Panc1 (cell line): Measurements from ENCODE around the gene SORBS1. TPM values are rescaled to one million over a fixed set of nuclear protein-coding genes. Genes with fewer than 3 reads are reported as not detected.

Experiments used
- ATAC-seq: fragments of 200-7000 bp; cut with Tn5 transposase; 2 replicates; pipeline ENCODE4 v1.9.1; 2020; ENCODE audit warnings: mild to moderate bottlenecking, moderate library complexity
- BruUV-seq: library from RNA; stranded (reverse); fragments of 400-500 nt; replicated peaks from 2 replicates; lab custom pipeline; 2021; lab: Mats Ljungman, UMichigan
- CTCF ChIA-PET: fragments of 300-600 bp; sonication (Branson Sonifier 250); formaldehyde crosslinking; loops from one replicate; lab custom pipeline; 2022; ENCODE audit warnings: antibody characterized with exemption; lab: Charles Lee
- POLR2A ChIA-PET: fragments of 300-600 bp; sonication (Branson Sonifier 250); formaldehyde crosslinking; loops from one replicate; lab custom pipeline; 2022; ENCODE audit warnings: antibody characterized with exemption; lab: Charles Lee
- DNase-seq: peaks from one replicate; pipeline ENCODE4 v3.0.0-alpha.2; 2010; ENCODE audit warnings: low read depth, low spot score
- H3K27ac ChIP-seq: 2 replicates; pipeline ENCODE4 v1.5.1; 2011; ENCODE audit warnings: mild to moderate bottlenecking, low read length, inconsistent platforms
- H3K27me3 ChIP-seq: fragments of 200-500 bp; sonication (Bioruptor generic); 2 replicates; pipeline ENCODE4 v1.6.0; 2014; ENCODE audit warnings: low read length, inconsistent platforms; ENCODE audit not compliant: control insufficient read depth, insufficient read depth
- H3K36me3 ChIP-seq: fragments of 200-500 bp; sonication (Bioruptor generic); 2 replicates; pipeline ENCODE4 v1.5.1; 2014; ENCODE audit warnings: inconsistent platforms, mild to moderate bottlenecking, low read length, moderate library complexity; ENCODE audit not compliant: control insufficient read depth, insufficient read depth
- H3K4me1 ChIP-seq: 2 replicates; pipeline ENCODE4 v1.5.1; 2011; ENCODE audit warnings: inconsistent platforms, mild to moderate bottlenecking, low read length, moderate library complexity; ENCODE audit not compliant: control insufficient read depth, insufficient read depth
- H3K4me3 ChIP-seq, 2 experiments: 2 replicates each; pipeline ENCODE4 v1.5.1; 2011 to 2012; ENCODE audit warnings: low read depth in 2 of 2, low read length in 2 of 2, mild to moderate bottlenecking in 2 of 2, inconsistent platforms in 1 of 2, moderate library complexity in 1 of 2
- H3K9me3 ChIP-seq: fragments of 200-500 bp; sonication (Bioruptor generic); 2 replicates; pipeline ENCODE4 v1.5.1; 2014; ENCODE audit warnings: low read depth, mild to moderate bottlenecking, inconsistent platforms, low read length, moderate library complexity; ENCODE audit not compliant: control insufficient read depth, insufficient read depth
- POLR2AphosphoS5 ChIP-seq: IDR thresholded peaks from 2 replicates; pipeline ENCODE4 v1.6.1; 2012; ENCODE audit warnings: mild to moderate bottlenecking, low read depth, low read length, moderate library complexity
- SIN3A ChIP-seq: IDR thresholded peaks from 2 replicates; pipeline ENCODE4 v1.6.1; 2012; ENCODE audit warnings: low read depth, mild to moderate bottlenecking, low read length, moderate library complexity, borderline replicate concordance; ENCODE audit not compliant: insufficient read depth
- TCF7L2 ChIP-seq: IDR thresholded peaks from 2 replicates; pipeline ENCODE4 v1.6.1; 2011; ENCODE audit warnings: mild to moderate bottlenecking, low read depth, low read length, inconsistent platforms
- in situ Hi-C: cut with HindIII; loops from 2 replicates; pipeline ENCODE4 v1.10.0; 2016; ENCODE audit warnings: low sequenced_read_pairs, low pct_unique_long_range_greater_than_20kb
- intact Hi-C: fragments of 100-400 bp; cut with micrococcal nuclease; formaldehyde crosslinking; loops from one replicate; pipeline ENCODE4 v1.10.0; 2022; ENCODE audit not compliant: unreplicated experiment
- total RNA-seq: library from RNA; stranded (reverse); gene quantifications from one replicate; pipeline ENCODE4 v1.2.1, GENCODE V29; 2021; ENCODE audit not compliant: unreplicated experiment
- TF ChIP-seq, protein P1 (sequence below): fragments of 450-650 bp; IDR thresholded peaks from 2 replicates; pipeline ENCODE4 v1.5.1; 2017; ENCODE audit warnings: mild to moderate bottlenecking
- TF ChIP-seq, protein P2 (sequence below), 2 experiments: IDR thresholded peaks; 2 replicates each; pipeline ENCODE4 v1.6.1; 2011 to 2012; ENCODE audit warnings: low read depth in 2 of 2, control low read depth in 1 of 2, low read length in 1 of 2, mild to moderate bottlenecking in 1 of 2, moderate library complexity in 1 of 2; ENCODE audit not compliant: insufficient read depth in 1 of 2

Gene SORBS1
- total RNA-seq, 1 experiment from 2014 or later = 29.4 TPM

DNA sequence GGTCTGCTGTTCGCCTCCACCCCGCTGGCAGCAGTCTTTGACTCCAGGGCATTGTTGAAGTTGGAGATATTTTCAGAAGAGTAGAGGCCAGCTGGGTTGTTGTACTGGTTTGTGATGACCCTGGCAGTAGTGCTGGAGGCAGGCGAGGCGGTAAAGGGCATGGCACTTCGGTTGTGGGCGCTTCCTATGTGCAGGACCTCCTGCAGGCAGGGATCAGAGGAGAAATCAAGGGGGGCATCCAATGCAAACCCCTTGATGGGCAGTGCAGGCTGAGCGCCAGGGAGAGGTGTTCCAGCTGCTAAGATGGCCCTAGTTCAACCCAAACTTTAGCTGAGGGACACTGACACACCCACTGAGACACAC, 297.3 kb downstream of the SORBS1 start:
- Histone ChIP-seq H3K27ac (no peak overlapping the region), H3K4me1 (peaks cover 15% of the 10 kb centered on the region), H3K4me3 (no peak overlapping the region), H3K9me3 (no peaks in the 10 kb centered on the region), H3K27me3 (no peaks in the 10 kb centered on the region), H3K36me3 (peaks cover 13% of the 10 kb centered on the region)
- in situ Hi-C loops = no loop called here
- no peak for ATAC-seq
- CTCF ChIA-PET = no interaction called here
- no TSS peak for BruUV-seq
- POLR2A ChIA-PET = no interaction called here
- intact Hi-C loops = no loop called here
- no peak for DNase-seq
- TF ChIP-seq, protein P1, sequence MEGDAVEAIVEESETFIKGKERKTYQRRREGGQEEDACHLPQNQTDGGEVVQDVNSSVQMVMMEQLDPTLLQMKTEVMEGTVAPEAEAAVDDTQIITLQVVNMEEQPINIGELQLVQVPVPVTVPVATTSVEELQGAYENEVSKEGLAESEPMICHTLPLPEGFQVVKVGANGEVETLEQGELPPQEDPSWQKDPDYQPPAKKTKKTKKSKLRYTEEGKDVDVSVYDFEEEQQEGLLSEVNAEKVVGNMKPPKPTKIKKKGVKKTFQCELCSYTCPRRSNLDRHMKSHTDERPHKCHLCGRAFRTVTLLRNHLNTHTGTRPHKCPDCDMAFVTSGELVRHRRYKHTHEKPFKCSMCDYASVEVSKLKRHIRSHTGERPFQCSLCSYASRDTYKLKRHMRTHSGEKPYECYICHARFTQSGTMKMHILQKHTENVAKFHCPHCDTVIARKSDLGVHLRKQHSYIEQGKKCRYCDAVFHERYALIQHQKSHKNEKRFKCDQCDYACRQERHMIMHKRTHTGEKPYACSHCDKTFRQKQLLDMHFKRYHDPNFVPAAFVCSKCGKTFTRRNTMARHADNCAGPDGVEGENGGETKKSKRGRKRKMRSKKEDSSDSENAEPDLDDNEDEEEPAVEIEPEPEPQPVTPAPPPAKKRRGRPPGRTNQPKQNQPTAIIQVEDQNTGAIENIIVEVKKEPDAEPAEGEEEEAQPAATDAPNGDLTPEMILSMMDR = no peak
- TF ChIP-seq SIN3A (no peak), POLR2AphosphoS5 (no peak), TCF7L2 (no peak)
- TF ChIP-seq, protein P2, sequence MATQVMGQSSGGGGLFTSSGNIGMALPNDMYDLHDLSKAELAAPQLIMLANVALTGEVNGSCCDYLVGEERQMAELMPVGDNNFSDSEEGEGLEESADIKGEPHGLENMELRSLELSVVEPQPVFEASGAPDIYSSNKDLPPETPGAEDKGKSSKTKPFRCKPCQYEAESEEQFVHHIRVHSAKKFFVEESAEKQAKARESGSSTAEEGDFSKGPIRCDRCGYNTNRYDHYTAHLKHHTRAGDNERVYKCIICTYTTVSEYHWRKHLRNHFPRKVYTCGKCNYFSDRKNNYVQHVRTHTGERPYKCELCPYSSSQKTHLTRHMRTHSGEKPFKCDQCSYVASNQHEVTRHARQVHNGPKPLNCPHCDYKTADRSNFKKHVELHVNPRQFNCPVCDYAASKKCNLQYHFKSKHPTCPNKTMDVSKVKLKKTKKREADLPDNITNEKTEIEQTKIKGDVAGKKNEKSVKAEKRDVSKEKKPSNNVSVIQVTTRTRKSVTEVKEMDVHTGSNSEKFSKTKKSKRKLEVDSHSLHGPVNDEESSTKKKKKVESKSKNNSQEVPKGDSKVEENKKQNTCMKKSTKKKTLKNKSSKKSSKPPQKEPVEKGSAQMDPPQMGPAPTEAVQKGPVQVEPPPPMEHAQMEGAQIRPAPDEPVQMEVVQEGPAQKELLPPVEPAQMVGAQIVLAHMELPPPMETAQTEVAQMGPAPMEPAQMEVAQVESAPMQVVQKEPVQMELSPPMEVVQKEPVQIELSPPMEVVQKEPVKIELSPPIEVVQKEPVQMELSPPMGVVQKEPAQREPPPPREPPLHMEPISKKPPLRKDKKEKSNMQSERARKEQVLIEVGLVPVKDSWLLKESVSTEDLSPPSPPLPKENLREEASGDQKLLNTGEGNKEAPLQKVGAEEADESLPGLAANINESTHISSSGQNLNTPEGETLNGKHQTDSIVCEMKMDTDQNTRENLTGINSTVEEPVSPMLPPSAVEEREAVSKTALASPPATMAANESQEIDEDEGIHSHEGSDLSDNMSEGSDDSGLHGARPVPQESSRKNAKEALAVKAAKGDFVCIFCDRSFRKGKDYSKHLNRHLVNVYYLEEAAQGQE (IDR thresholded peaks at IDR 0.05; ENCODE audit: insufficient read depth in 1 of 2, low read depth in 2 of 2, low read length in 1 of 2) = no peak

DNA sequence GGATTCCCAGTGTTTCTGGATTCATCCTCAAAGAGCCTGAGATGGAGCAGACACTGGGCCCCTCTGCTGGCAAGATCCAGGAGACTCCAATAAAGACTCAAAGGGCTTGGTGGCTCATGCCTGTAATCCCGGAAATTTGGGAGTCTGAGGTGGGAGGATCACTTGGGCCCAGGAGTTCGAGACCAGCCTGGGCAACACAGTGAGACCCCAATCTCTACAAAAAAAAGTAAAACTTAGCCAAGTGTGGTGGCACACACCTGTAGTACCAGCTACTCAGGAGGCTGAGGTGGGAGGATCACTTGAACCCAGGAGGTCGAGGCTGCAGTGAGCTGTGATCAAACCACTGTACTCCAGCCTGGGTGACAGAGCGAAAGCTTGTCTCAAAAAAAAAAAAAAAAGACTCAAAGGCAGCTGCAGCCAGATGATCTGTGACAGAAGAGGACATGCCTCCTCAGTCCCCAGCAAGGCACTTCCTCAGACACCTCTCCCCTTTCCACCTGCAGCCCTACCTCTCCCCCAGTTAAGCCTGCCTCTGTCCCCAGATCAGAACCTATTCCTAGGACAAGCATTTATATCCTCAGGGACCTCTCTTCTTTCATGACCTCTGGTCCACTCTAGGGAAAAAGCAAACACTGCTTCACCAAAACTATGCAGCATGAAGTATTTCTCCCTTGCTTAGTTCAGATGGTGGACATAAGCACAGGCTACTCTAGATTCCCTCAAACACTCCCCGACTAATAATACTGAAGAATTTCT, 298.2 kb downstream of the SORBS1 start:
- TF ChIP-seq TCF7L2 (no peak), SIN3A (no peak), POLR2AphosphoS5 (no peak)
- TF ChIP-seq, protein P1 = no peak
- TF ChIP-seq, protein P2 (IDR thresholded peaks at IDR 0.05; ENCODE audit: insufficient read depth in 1 of 2, low read depth in 2 of 2, low read length in 1 of 2) = no peak
- Histone ChIP-seq H3K36me3 (peaks cover 13% of the 10 kb centered on the region), H3K27ac (no peak overlapping the region), H3K9me3 (no peaks in the 10 kb centered on the region), H3K4me3 (no peak overlapping the region), H3K4me1 (peaks cover 15% of the 10 kb centered on the region), H3K27me3 (no peaks in the 10 kb centered on the region)
- ATAC-seq (no peak), DNase-seq (no peak)
- in situ Hi-C loops (no loop called here), intact Hi-C loops (no loop called here)
- ChIA-PET CTCF (no interaction called here), POLR2A (no interaction called here)
- BruUV-seq = no TSS peak
